Keratinocyte (primary cell): ENCODE measurements around the gene DEPDC1. TPM values are rescaled to one million over a fixed set of nuclear protein-coding genes. Genes with fewer than 3 reads are reported as not detected.

Experiments
- DNase-seq: peaks from one replicate; pipeline ENCODE4 v3.0.0-alpha.2; 2011; ENCODE audit warnings: low read depth, missing footprints, low spot score
- FAIRE-seq: peaks from 2 replicates; lab custom pipeline; 2011; peaks lifted over from hg19 to GRCh38; lab: Jason Lieb, UNC
- H2AFZ ChIP-seq: 2 replicates; pipeline ENCODE4 v1.6.0; 2012; ENCODE audit warnings: low read length, control low read depth, inconsistent platforms; ENCODE audit not compliant: control insufficient read depth
- H3K27ac ChIP-seq: 2 replicates; pipeline ENCODE4 v1.5.1; 2011; ENCODE audit warnings: low read length; ENCODE audit not compliant: control insufficient read depth, insufficient read depth
- H3K27me3 ChIP-seq: 3 replicates; pipeline ENCODE4 v1.6.0; 2011; ENCODE audit warnings: low read length; ENCODE audit not compliant: control insufficient read depth, insufficient read depth; ENCODE audit errors: extremely low read depth
- H3K36me3 ChIP-seq, 2 experiments: 2 replicates in 1 of 2; 3 replicates in 1 of 2; pipeline ENCODE4 v1.5.1; 2011; ENCODE audit warnings: low read length in 2 of 2, mild to moderate bottlenecking in 1 of 2; ENCODE audit not compliant: control insufficient read depth in 2 of 2, insufficient read depth in 2 of 2; ENCODE audit errors: extremely low read depth in 1 of 2
- H3K4me1 ChIP-seq: 3 replicates; pipeline ENCODE4 v1.5.1; 2011; ENCODE audit warnings: low read length; ENCODE audit not compliant: control insufficient read depth, insufficient read depth; ENCODE audit errors: extremely low read depth
- H3K4me2 ChIP-seq: 3 replicates; pipeline ENCODE4 v1.6.0; 2011; ENCODE audit warnings: low read depth, low read length; ENCODE audit not compliant: control insufficient read depth, insufficient read depth; ENCODE audit errors: extremely low read depth
- H3K4me3 ChIP-seq, 3 experiments: fragments of 200-600 bp in 1 of 3; sonication (generic) in 1 of 3; 2 replicates in 2 of 3; 3 replicates in 1 of 3; pipeline ENCODE4 v1.5.1; 2011 to 2016; ENCODE audit warnings: low read length in 3 of 3, mild to moderate bottlenecking in 3 of 3, control low read depth in 2 of 3, inconsistent platforms in 1 of 3, low read depth in 1 of 3, mixed read lengths in 1 of 3, mixed run types in 1 of 3, moderate library complexity in 1 of 3; ENCODE audit not compliant: control insufficient read depth in 2 of 3, insufficient read depth in 2 of 3; ENCODE audit errors: extremely low read depth in 1 of 3
- H3K79me2 ChIP-seq: 2 replicates; pipeline ENCODE4 v1.6.0; 2012; ENCODE audit warnings: low read length; ENCODE audit not compliant: control insufficient read depth, insufficient read depth
- H3K9ac ChIP-seq: 3 replicates; pipeline ENCODE4 v1.6.0; 2011; ENCODE audit warnings: low read length; ENCODE audit not compliant: control insufficient read depth, insufficient read depth; ENCODE audit errors: extremely low read depth
- H3K9me1 ChIP-seq: 3 replicates; pipeline ENCODE4 v1.6.0; 2011; ENCODE audit warnings: low read length; ENCODE audit not compliant: control insufficient read depth, insufficient read depth; ENCODE audit errors: extremely low read depth
- H3K9me3 ChIP-seq: 2 replicates; pipeline ENCODE4 v1.5.1; 2012; ENCODE audit warnings: low read depth, low read length; ENCODE audit not compliant: control insufficient read depth
- H4K20me1 ChIP-seq: 3 replicates; pipeline ENCODE4 v1.6.0; 2011; ENCODE audit warnings: low read length; ENCODE audit not compliant: control insufficient read depth, insufficient read depth; ENCODE audit errors: extremely low read depth
- CTCF ChIP-seq, 3 experiments: IDR thresholded peaks in 1 of 3; conservative IDR thresholded peaks in 1 of 3; optimal IDR thresholded peaks in 1 of 3; 2 replicates in 2 of 3; 3 replicates in 1 of 3; pipeline versions ENCODE3 to v1.5.1; 2011; ENCODE audit warnings: low read length in 3 of 3, mild to moderate bottlenecking in 3 of 3, moderate library complexity in 2 of 3, control low read depth in 1 of 3, inconsistent platforms in 1 of 3; ENCODE audit not compliant: insufficient read depth in 2 of 3; ENCODE audit errors: extremely low read depth in 1 of 3
- EZH2 ChIP-seq: IDR thresholded peaks from one replicate; pipeline ENCODE4 v1.6.1; 2012; ENCODE audit warnings: inconsistent platforms, mild to moderate bottlenecking, low read length, moderate library complexity
- dilution Hi-C: fragments of 300-500 bp; cut with MboI; formaldehyde crosslinking; loops from one replicate; pipeline ENCODE4 v1.7.0; 2020; ENCODE audit warnings: low sequenced_read_pairs; ENCODE audit not compliant: extremely low pct_ligation_motif_present
- polyA plus RNA-seq, 5 experiments: library from polyadenylated mRNA; depleted of rRNA in 3 of 5; stranded (reverse) in 3 of 5; stranded (forward) in 1 of 5; unstranded in 1 of 5; fragments of >200 nt; gene quantifications; 1 replicate in 1 of 5; 2 replicates in 3 of 5; 3 replicates in 1 of 5; pipeline versions ENCODE4 v1.2.1 to v1.2.3, GENCODE V29; 2011 to 2012; ENCODE audit warnings: missing spikeins in 2 of 5, low read depth in 1 of 5, low replicate concordance in 1 of 5

Gene DEPDC1
- polyA plus RNA-seq, 1 donor (not counting 4 experiments of a cell fraction or from before 2014, with no cell fraction given), result 11.2 TPM

GRCh38 chr1:68464891-68465290 lies 32.0 kb downstream of the DEPDC1 start:
- dilution Hi-C loops, result no loop called here
- H3K36me3 ChIP-seq, result no peaks in the 10 kb centered on the region
- H3K79me2 ChIP-seq, result no peaks in the 10 kb centered on the region
- DNase-seq, result no peak
- FAIRE-seq, result no peak
- no peaks in the 10 kb centered on the region for H3K9me3 ChIP-seq
- H3K4me2 ChIP-seq, result no peak overlapping the region
- no peak overlapping the region for H3K27ac ChIP-seq
- H4K20me1 ChIP-seq, result no peaks in the 10 kb centered on the region
- TF ChIP-seq CTCF (optimal IDR thresholded peaks at IDR 0.05 in 1 of 3, IDR thresholded peaks at IDR 0.05 in 1 of 3, conservative IDR thresholded peaks at IDR 0.05 in 1 of 3; ENCODE audit: extremely low read depth in 1 of 3, insufficient read depth in 2 of 3, low read length in 3 of 3), result no peak
- H3K4me3 ChIP-seq, result no peak overlapping the region
- H2AFZ ChIP-seq, result no peak overlapping the region
- H3K4me1 ChIP-seq, result no peaks in the 10 kb centered on the region
- H3K9me1 ChIP-seq, result no peaks in the 10 kb centered on the region
- no peaks in the 10 kb centered on the region for H3K27me3 ChIP-seq
- H3K9ac ChIP-seq, result no peak overlapping the region

GRCh38 chr1:68460935-68461334 lies 35.9 kb downstream of the DEPDC1 start:
- Histone ChIP-seq H3K36me3 (no peaks in the 10 kb centered on the region), H3K27ac (no peak overlapping the region), H3K9me3 (no peaks in the 10 kb centered on the region), H3K79me2 (no peaks in the 10 kb centered on the region), H3K4me1 (no peaks in the 10 kb centered on the region), H3K9ac (no peak overlapping the region), H3K27me3 (no peaks in the 10 kb centered on the region), H3K4me2 (no peak overlapping the region), H3K9me1 (no peaks in the 10 kb centered on the region), H2AFZ (no peak overlapping the region), H3K4me3 (no peak overlapping the region), H4K20me1 (no peaks in the 10 kb centered on the region)
- DNase-seq (no peak), FAIRE-seq (no peak)
- no peak for TF ChIP-seq CTCF (optimal IDR thresholded peaks at IDR 0.05 in 1 of 3, IDR thresholded peaks at IDR 0.05 in 1 of 3, conservative IDR thresholded peaks at IDR 0.05 in 1 of 3; ENCODE audit: extremely low read depth in 1 of 3, insufficient read depth in 2 of 3, low read length in 3 of 3)
- TF ChIP-seq EZH2, result no peak
- dilution Hi-C loops, result no loop called here
